IMR-90 (cell line): ENCODE data around the gene CPLX1.

ENCODE experiments used
- CTCF ChIP-seq: conservative IDR thresholded peaks from 2 replicates; pipeline ENCODE4 v1.5.1; 2012; ENCODE audit warnings: mild to moderate bottlenecking, low read depth, low read length, improper control_type of control experiment
- POLR2A ChIP-seq: IDR thresholded peaks from 2 replicates; pipeline ENCODE4 v1.6.1; 2012; ENCODE audit warnings: mild to moderate bottlenecking, low read depth, low read length
- RAD21 ChIP-seq: IDR thresholded peaks from 2 replicates; pipeline ENCODE4 v1.6.1; 2012; ENCODE audit warnings: low read length, improper control_type of control experiment
- SMC3 ChIP-seq: fragments of 150-350 bp; IDR thresholded peaks from 2 replicates; pipeline ENCODE4 v1.6.1; 2016; ENCODE audit warnings: low read depth, mild to moderate bottlenecking, antibody characterized with exemption, low read length, moderate library complexity

GRCh38 chr4:845233-845835, 19.4 kb upstream of the CPLX1 start:
- no peak for TF ChIP-seq CTCF
- no peak for TF ChIP-seq POLR2A
- no peak for TF ChIP-seq RAD21
- TF ChIP-seq SMC3: no peak
